Urinary bladder (tissue), 4 donors: Measurements from ENCODE around the gene BORCS5. TPM values are rescaled to one million over a fixed set of nuclear protein-coding genes. Genes with fewer than 3 reads are reported as not detected.

ENCODE experiments used
- DNase-seq: peaks from one replicate; pipeline ENCODE4 v3.0.0-alpha.2; 2015; ENCODE audit errors: extremely low spot score
- H3K27ac ChIP-seq: one replicate; pipeline ENCODE4 v1.5.1; 2013; ENCODE audit warnings: low read depth, mild to moderate bottlenecking, moderate library complexity
- H3K36me3 ChIP-seq: one replicate; pipeline ENCODE4 v1.6.1; 2013; ENCODE audit warnings: mild to moderate bottlenecking, moderate library complexity; ENCODE audit not compliant: insufficient read depth
- H3K4me1 ChIP-seq: one replicate; pipeline ENCODE4 v1.6.1; 2013; ENCODE audit warnings: mild to moderate bottlenecking, moderate library complexity; ENCODE audit not compliant: insufficient read depth
- H3K4me3 ChIP-seq: one replicate; pipeline ENCODE4 v1.5.1; 2013; ENCODE audit warnings: low read depth, low read length
- WGBS: extraction: QIAGEN DNeasy Blood & Tissue Kit; methylation state at CpG from one replicate; pipeline ENCODE4 v1.1.7; 2013; 5-methylcytosine and 5-hydroxymethylcytosine counted together
- polyA plus RNA-seq: library from polyadenylated mRNA; stranded (reverse); fragments of 200-250 nt; gene quantifications from one replicate; pipeline ENCODE4 v1.2.3, GENCODE V29; 2013
- total RNA-seq: library from RNA; depleted of rRNA; stranded (reverse); fragments of >200 nt; gene quantifications from one replicate; pipeline ENCODE4 v1.2.3, GENCODE V29; 2014
- donor health status: healthy with polysubstance abuse.
- donor health status: healthy.

Gene BORCS5
- total and polyA plus RNA-seq, 2 donors = 10.8 to 19.9 TPM

DNA sequence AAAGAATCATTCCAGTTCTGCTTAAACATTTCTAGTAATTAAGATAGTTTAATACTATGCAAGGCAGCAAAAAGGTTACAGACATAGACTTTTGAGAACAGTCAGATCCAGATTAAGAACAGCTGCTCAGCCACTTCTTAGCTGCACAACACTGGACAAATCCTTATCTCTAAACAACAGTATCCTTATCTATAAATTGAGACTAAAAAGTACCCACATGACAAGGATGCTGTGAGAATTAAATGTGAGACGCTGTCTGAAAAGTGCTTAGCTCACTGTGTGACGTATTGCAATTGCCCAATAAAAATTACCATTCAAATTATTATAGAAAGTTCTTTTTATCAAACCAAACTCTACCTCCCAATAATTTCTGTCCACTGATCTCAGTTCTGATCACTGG is 35.5 kb downstream of the BORCS5 start:
- H3K27ac ChIP-seq = no peak overlapping the region
- H3K4me1 ChIP-seq = no peaks in the 10 kb centered on the region
- DNase-seq = no peak
- no peak overlapping the region for H3K4me3 ChIP-seq
- no peaks in the 10 kb centered on the region for H3K36me3 ChIP-seq
- WGBS = 38% methylated on average over 2 of the region's 2 CpGs

DNA sequence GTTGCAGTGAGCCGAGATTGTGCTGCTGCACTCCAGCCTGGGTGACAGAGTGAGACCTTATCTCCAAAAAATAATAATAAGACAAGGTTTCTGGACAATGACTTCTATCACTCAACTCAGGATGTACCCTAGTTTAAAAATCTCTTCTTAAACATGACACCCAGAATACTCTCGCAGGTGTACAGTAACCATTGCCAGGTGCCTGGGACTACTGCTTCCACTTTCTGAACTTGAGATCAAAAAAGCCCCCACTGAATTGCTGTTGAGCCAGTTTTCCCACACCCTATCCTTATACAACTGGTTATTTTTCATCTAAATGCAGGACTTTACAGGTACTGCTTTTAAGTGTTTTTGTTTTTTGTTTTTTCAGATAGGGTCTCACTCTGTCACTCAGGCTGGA is 36.3 kb downstream of the BORCS5 start:
- H3K27ac ChIP-seq = no peak overlapping the region
- 93% methylated on average over 2 of the region's 2 CpGs for WGBS
- H3K4me3 ChIP-seq = no peak overlapping the region
- no peak for DNase-seq
- no peaks in the 10 kb centered on the region for H3K36me3 ChIP-seq
- H3K4me1 ChIP-seq = no peaks in the 10 kb centered on the region

DNA sequence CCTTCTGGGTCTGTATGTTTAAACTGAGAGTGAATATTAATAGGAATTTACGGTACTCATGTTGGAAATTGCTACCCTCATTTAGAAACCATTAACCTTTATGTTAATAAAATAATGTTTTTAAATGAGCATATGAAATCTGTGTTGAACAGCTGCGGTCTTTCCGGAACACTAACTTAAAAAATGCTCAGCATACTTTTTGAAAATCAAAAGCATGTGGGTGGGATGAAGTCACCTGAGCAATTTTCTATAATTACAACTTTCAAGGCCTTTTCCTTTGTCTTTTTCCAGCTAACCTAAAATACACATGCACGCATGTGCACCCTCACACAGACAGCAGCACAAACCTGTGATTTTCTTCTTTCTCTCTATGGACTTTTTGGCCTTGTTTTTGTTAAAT is 39.8 kb downstream of the BORCS5 start:
- Histone ChIP-seq H3K27ac (no peak overlapping the region), H3K4me3 (no peak overlapping the region), H3K36me3 (no peaks in the 10 kb centered on the region), H3K4me1 (no peaks in the 10 kb centered on the region)
- no peak for DNase-seq
- 93% methylated on average over 4 of the region's 4 CpGs for WGBS

GRCh38 chr12:12397184-12397583 is 40.3 kb downstream of the BORCS5 start:
- no peak for DNase-seq
- Histone ChIP-seq H3K27ac (no peak overlapping the region), H3K4me1 (no peaks in the 10 kb centered on the region), H3K4me3 (no peak overlapping the region), H3K36me3 (no peaks in the 10 kb centered on the region)
- WGBS = 95% methylated on average over 5 of the region's 5 CpGs

- peak; percentile 26 for DNase-seq
- no peak overlapping the region for H3K4me3 ChIP-seq
- no peaks in the 10 kb centered on the region for H3K36me3 ChIP-seq
- WGBS = 45% methylated on average over 7 of the region's 7 CpGs
- no peaks in the 10 kb centered on the region for H3K4me1 ChIP-seq
- no peak overlapping the region for H3K27ac ChIP-seq
Measured at GRCh38 chr12:12398026-12398859, 41.4 kb downstream of the BORCS5 start.

GRCh38 chr12:12399161-12399560 is 42.3 kb downstream of the BORCS5 start:
- no peak overlapping the region for H3K4me3 ChIP-seq
- H3K36me3 ChIP-seq = no peaks in the 10 kb centered on the region
- H3K27ac ChIP-seq = no peak overlapping the region
- H3K4me1 ChIP-seq = no peaks in the 10 kb centered on the region
- DNase-seq = no peak
- WGBS = 97% methylated on average over 1 of the region's 1 CpG

DNA sequence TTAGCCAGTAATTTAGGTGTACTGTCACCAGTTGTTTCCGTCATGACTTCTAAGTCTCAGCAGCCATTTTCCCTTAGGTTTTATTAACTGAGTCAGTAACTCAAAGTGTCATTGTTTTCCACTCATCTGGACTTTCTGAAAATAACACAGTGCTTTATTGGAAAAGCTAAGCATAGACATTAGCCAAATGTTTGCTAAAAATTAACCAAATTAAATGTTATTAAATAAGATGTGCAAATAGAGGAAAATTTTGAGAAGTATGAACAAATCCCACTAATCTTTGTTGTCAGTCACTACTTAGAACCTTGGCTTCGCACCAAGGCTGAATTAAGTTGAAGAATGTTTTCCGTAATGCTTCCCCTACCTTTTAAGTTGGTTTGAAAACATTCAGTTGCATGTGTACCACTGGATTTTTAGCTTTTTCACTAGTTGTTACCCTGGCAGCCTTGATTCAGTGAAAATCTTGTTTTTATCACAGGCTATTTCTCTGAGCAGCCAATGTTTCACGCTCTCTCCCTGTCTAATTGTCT is 43.0 kb downstream of the BORCS5 start:
- no peak for DNase-seq
- no peaks in the 10 kb centered on the region for H3K4me1 ChIP-seq
- no peaks in the 10 kb centered on the region for H3K36me3 ChIP-seq
- H3K4me3 ChIP-seq = no peak overlapping the region
- 86% methylated on average over 4 of the region's 4 CpGs for WGBS
- H3K27ac ChIP-seq = no peak overlapping the region

GRCh38 chr12:12400793-12401192 is 43.9 kb downstream of the BORCS5 start:
- Histone ChIP-seq H3K36me3 (no peaks in the 10 kb centered on the region), H3K4me3 (no peak overlapping the region), H3K27ac (no peak overlapping the region), H3K4me1 (no peaks in the 10 kb centered on the region)
- 98% methylated on average over 3 of the region's 3 CpGs for WGBS
- no peak for DNase-seq

DNA sequence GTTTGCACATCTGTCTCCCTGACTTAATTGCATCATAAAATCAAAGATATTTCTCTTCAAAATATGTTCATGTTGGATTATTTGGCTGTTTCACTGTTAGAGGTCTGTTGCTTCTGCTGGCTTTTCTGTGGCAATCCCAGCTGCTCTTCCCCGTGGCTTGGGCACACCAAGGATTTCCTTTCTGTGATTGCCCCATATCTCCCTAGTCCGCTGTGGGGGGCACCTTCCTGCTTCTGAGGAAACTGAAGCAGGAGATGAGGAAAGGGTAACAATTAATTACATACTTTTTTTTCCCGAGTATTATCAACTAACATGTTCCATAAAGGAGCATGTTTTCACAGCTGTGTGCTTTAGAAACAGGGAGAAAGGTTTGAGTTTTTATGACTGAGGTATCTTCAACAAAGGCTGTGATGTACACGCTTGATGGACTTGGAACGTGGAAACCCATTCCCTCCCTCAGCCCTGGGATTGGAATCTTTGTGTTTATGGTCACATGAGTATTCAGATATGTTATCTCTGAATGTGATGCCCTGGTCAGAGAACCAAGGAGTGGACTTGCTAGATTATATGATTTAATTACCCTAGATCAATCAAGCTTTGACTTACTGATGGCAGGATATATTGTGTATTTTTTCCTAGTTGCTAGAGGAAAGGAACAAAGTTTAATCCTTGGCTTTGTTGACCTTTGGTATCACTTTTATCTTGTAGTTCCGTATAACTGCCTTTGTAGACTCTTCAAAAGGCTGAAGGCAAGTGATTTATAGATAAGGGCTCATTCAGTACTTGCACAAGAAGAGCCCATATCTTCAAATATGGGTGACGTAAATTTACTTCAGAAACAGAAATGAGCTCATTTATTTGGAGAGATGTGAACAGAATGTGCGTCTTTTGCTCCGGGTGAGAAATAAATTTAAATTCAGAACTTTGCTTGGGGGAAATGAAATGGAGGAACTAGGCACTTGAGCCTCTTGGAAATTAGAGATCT is 46.7 kb downstream of the BORCS5 start:
- no peak overlapping the region for H3K4me3 ChIP-seq
- H3K27ac ChIP-seq = no peak overlapping the region
- H3K4me1 ChIP-seq = no peaks in the 10 kb centered on the region
- no peak for DNase-seq
- H3K36me3 ChIP-seq = peaks cover 4% of the 10 kb centered on the region
- 62% methylated on average over 9 of the region's 9 CpGs for WGBS

- no peak overlapping the region for H3K4me3 ChIP-seq
- 98% methylated on average over 1 of the region's 1 CpG for WGBS
- DNase-seq = no peak
- H3K27ac ChIP-seq = no peak overlapping the region
- no peaks in the 10 kb centered on the region for H3K4me1 ChIP-seq
- H3K36me3 ChIP-seq = peaks cover 4% of the 10 kb centered on the region
Measured at GRCh38 chr12:12404297-12404696, 47.4 kb downstream of the BORCS5 start.

- Histone ChIP-seq H3K36me3 (peaks cover 4% of the 10 kb centered on the region), H3K4me1 (no peaks in the 10 kb centered on the region), H3K27ac (no peak overlapping the region), H3K4me3 (no peak overlapping the region)
- no peak for DNase-seq
- 76% methylated on average over 5 of the region's 5 CpGs for WGBS
Measured at GRCh38 chr12:12405882-12406281, 49.0 kb downstream of the BORCS5 start.

GRCh38 chr12:12406762-12407161 is 49.9 kb downstream of the BORCS5 start:
- no peaks in the 10 kb centered on the region for H3K4me1 ChIP-seq
- H3K4me3 ChIP-seq = no peak overlapping the region
- H3K27ac ChIP-seq = no peak overlapping the region
- peaks cover 4% of the 10 kb centered on the region for H3K36me3 ChIP-seq
- no peak for DNase-seq

- Histone ChIP-seq H3K36me3 (peaks cover 4% of the 10 kb centered on the region), H3K27ac (no peak overlapping the region), H3K4me1 (no peaks in the 10 kb centered on the region), H3K4me3 (no peak overlapping the region)
- 84% methylated on average over 1 of the region's 1 CpG for WGBS
- no peak for DNase-seq
Measured at GRCh38 chr12:12408265-12408690, 51.4 kb downstream of the BORCS5 start.
